ACC112 (cell line): ENCODE measurements around the gene FLNB.

ENCODE experiments used
- H2AFZ ChIP-seq: fragments of 200-600 bp; sonication (generic); one replicate; pipeline ENCODE4 v1.6.0; 2017; ENCODE audit warnings: antibody characterized with exemption, low read length; ENCODE audit not compliant: unreplicated experiment
- H3K27ac ChIP-seq: fragments of 200-600 bp; sonication (generic); 2 replicates; pipeline ENCODE4 v1.5.1; 2014; ENCODE audit warnings: low read depth, mild to moderate bottlenecking, antibody characterized with exemption, low read length, moderate library complexity
- H3K27me3 ChIP-seq: fragments of 200-600 bp; sonication (generic); 2 replicates; pipeline ENCODE4 v1.6.1; 2014; ENCODE audit warnings: mild to moderate bottlenecking, antibody characterized with exemption, low read length, moderate library complexity, mixed read lengths; ENCODE audit not compliant: insufficient read depth
- H3K36me3 ChIP-seq: fragments of 200-600 bp; sonication (generic); 2 replicates; pipeline ENCODE4 v1.6.1; 2016; ENCODE audit warnings: mild to moderate bottlenecking, antibody characterized with exemption, low read length, moderate library complexity, mixed read lengths; ENCODE audit not compliant: insufficient read depth
- H3K4me1 ChIP-seq: fragments of 200-600 bp; sonication (generic); one replicate; pipeline ENCODE4 v1.6.1; 2016; ENCODE audit warnings: low read length, mixed read lengths; ENCODE audit not compliant: insufficient read depth, unreplicated experiment, control insufficient read depth
- H3K4me3 ChIP-seq: fragments of 200-600 bp; sonication (generic); 2 replicates; pipeline ENCODE4 v1.5.1; 2014; ENCODE audit warnings: mild to moderate bottlenecking, low read depth, low read length
- H3K79me2 ChIP-seq: fragments of 200-600 bp; sonication (generic); one replicate; pipeline ENCODE4 v1.6.0; 2016; ENCODE audit warnings: low read length; ENCODE audit not compliant: control insufficient read depth, unreplicated experiment, insufficient read depth

The FLNB gene

DNA sequence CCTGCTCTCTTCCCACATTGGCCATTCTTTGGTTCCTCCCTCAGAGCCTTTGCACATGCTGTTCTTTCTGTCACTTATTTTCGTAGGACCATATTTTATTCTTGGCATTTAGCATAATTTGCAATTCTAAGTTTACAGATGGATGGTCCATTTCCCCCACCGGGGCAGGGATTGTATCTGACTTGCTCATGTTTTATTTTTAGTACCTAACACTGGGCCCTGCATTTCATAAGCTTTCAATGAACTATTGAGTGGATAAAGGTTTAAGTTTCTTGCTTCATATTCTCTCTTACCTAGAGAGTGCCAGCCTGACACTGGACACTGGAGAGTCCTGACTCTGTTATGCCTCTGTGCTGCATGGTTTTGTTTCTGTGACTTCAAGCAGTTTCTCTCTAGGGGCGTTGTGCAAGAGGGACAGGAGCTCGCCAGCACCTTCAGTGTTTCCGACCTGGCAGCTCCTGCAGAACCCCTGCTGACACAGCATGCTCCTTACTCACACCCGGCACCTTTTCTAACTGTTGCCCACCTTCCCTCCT lies 87.4 kb downstream of the FLNB start:
- Histone ChIP-seq H3K4me1 (peaks cover 4% of the 10 kb centered on the region), H2AFZ (no peak overlapping the region), H3K27me3 (no peaks in the 10 kb centered on the region), H3K4me3 (no peak overlapping the region), H3K79me2 (peaks cover 4% of the 10 kb centered on the region), H3K36me3 (peaks cover 7% of the 10 kb centered on the region; the same call in 1 of the 2 replicates), H3K27ac (no peak overlapping the region)

DNA sequence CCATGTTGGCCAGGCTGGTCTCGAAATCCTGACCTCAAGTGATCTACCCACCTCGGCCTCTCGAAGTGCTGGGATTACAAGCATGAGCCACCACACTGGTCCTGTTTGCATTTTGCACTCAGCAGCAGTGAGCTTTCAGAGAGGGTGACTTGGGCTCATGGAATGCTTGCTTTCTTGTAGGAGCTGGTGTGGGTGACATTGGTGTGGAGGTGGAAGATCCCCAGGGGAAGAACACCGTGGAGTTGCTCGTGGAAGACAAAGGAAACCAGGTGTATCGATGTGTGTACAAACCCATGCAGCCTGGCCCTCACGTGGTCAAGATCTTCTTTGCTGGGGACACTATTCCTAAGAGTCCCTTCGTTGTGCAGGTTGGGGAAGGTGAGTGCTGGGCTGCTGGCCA lies 90.3 kb downstream of the FLNB start:
- Histone ChIP-seq H3K4me3 (no peak overlapping the region), H2AFZ (no peak overlapping the region), H3K27me3 (no peaks in the 10 kb centered on the region), H3K4me1 (peaks cover 3% of the 10 kb centered on the region), H3K27ac (no peak overlapping the region), H3K79me2 (peaks cover 4% of the 10 kb centered on the region), H3K36me3 (peaks cover 22% of the 10 kb centered on the region; the same call in 1 of the 2 replicates)

DNA sequence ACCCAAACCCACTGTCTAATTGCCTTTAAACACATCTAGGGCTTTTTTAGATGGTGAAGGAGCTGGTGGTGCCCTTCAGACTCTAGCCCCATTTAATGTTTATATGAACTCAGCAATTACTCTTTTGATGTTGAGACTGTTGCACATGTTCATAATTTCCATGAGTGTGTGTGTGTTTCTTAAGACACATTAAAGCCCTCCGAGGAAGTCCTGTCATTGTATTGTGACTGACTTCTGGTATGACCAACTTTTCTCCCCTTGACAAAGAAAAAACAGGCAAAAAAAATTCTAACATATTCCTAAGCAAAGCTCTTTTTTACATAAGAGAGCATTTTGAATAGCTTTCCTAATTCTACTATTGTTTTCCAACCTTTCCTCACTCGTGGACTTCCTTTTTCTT lies 91.6 kb downstream of the FLNB start:
- peaks cover 4% of the 10 kb centered on the region for H3K79me2 ChIP-seq
- H3K27me3 ChIP-seq: no peaks in the 10 kb centered on the region
- no peaks in the 10 kb centered on the region for H3K4me1 ChIP-seq
- peaks cover 25% of the 10 kb centered on the region; the same call in 1 of the 2 replicates for H3K36me3 ChIP-seq
- H2AFZ ChIP-seq: no peak overlapping the region
- no peak overlapping the region for H3K4me3 ChIP-seq
- no peak overlapping the region for H3K27ac ChIP-seq

DNA sequence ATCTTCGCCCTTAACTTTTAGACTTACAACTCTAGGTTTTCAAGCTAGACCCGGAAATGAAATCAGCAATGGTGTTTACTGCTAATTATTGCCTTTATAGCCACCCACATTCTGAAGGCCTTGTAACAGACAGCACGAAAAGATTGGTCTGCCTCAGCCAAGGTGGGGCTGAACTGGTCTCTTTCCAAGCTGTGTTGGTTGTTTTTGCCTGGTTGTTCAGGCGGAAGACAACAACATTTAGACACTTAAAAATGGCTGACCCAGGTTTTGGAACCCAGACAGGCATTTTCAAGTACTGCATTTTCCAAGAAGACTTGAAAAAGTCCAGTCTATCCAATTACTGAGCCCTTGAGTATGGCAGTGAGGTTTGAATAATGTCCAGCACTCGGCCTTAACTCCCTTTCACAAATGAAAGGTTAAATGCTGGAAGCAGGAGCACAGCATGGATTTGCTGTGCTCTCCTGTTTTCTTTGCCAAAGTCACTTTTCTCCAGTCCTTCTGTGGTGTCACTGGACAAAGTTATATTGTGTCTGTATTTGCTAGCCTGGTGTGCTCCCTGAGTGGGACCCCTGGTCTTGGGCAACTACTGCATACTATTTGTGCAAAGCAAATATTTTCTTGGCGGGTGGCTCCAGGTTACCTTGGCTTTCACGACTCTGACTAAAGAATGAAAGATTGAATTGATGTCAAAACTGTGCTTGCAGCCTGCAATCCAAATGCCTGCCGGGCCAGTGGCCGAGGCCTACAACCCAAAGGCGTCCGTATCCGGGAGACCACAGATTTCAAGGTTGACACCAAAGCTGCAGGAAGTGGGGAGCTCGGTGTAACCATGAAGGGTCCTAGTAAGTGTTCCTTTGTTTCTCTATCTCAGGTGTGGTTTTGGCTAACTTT lies 93.5 kb downstream of the FLNB start:
- H3K36me3 ChIP-seq: peaks cover 36% of the 10 kb centered on the region; the same call in 1 of the 2 replicates
- no peaks in the 10 kb centered on the region for H3K27me3 ChIP-seq
- no peaks in the 10 kb centered on the region for H3K4me1 ChIP-seq

DNA sequence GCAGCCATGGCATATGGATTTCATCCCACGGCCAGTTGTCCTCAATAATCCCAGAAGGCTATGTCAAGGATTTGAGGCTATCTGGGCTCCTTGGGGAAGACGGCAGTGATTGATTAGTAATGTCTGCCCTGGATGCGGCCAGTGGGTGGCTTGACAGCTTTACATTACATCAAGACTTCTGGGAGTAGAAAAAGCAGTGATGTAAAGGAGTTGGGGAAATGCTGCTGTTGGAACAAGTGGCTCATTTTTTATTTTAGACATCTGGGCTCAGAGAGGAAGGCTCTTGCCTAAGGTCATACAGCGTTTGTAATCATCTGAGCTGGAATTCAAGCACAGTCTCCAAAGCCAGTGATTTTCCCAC lies 94.1 kb downstream of the FLNB start:
- Histone ChIP-seq H3K4me3 (no peak overlapping the region), H2AFZ (no peak overlapping the region), H3K36me3 (peaks cover 36% of the 10 kb centered on the region; the same call in 1 of the 2 replicates), H3K27ac (no peak overlapping the region), H3K27me3 (no peaks in the 10 kb centered on the region), H3K4me1 (no peaks in the 10 kb centered on the region), H3K79me2 (no peaks in the 10 kb centered on the region)

More for the DNA sequence above, 93.5 kb downstream of the FLNB start:
- H3K27ac ChIP-seq: no peak overlapping the region
- no peak overlapping the region for H3K4me3 ChIP-seq
- no peak overlapping the region for H2AFZ ChIP-seq
- H3K79me2 ChIP-seq: no peaks in the 10 kb centered on the region

DNA sequence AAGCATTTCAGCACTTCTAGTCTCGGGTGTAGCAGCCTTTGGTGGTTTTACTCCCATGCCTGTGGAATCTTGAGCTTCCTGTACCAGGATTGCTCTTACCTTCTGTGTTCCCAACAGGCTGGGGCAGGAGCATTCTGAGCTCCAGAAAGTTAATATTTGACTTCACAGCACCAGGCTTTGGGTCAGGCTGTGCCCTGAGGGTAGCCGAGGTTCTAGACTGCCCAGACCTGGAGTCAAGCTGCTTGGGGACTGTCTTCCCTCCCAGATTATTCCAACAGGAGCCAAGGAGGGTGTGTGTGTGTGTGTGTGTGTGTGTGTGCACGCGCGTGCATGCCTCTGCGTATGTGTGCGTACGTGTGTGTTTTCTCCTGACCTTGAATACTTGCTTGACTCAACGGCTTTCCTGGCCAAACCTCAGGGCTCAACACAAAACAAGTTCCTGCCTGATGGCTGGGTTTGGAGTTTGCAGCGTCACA lies 94.8 kb downstream of the FLNB start:
- Histone ChIP-seq H3K4me3 (no peak overlapping the region), H3K79me2 (no peaks in the 10 kb centered on the region), H3K27ac (no peak overlapping the region), H2AFZ (no peak overlapping the region), H3K4me1 (no peaks in the 10 kb centered on the region), H3K27me3 (no peaks in the 10 kb centered on the region), H3K36me3 (peaks cover 36% of the 10 kb centered on the region; the same call in 1 of the 2 replicates)

DNA sequence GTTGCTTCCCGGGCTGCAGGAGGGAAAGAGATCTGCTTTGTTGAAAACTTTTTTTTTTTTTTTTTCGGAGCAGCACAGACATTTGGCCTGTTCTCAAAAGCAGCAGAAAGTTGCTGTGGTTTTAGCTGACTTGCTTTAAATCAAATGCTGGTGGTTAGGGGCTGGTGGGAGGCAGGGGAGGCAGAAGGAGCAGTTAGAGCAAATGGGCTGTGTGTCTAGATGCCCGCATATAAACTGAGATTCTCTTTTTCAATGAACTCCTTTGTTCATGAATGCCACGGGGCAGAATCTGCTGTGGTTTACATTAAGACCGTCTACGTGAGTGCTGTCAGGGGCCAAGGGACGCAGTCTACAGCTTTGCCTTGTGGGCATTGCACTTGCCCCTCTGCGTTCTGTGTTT lies 95.9 kb downstream of the FLNB start:
- no peaks in the 10 kb centered on the region for H3K27me3 ChIP-seq
- no peak overlapping the region for H3K27ac ChIP-seq
- peaks cover 44% of the 10 kb centered on the region for H3K36me3 ChIP-seq
- H3K4me1 ChIP-seq: no peaks in the 10 kb centered on the region
- no peaks in the 10 kb centered on the region for H3K79me2 ChIP-seq
- no peak overlapping the region for H3K4me3 ChIP-seq
- no peak overlapping the region for H2AFZ ChIP-seq

DNA sequence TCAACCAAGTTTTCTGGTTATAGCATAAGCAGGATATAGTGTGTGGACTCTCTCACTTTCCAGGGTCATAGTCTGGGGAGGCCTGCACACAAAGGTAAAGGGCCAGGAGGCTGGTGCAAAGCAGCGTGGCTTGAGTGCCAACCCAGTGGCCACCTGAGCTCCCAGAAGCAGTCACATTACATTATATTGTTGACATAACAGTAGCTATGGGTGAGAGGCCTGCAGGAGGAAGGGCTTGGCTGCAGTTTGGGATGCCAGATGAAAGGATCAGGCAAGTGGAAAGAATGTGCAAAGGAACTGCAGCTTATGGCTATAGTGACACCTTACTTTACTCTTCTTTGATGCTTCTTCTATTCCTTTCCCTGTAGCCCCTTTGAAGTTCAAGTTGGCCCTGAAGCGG lies 96.5 kb downstream of the FLNB start:
- peaks cover 47% of the 10 kb centered on the region for H3K36me3 ChIP-seq
- no peak overlapping the region for H3K27ac ChIP-seq
- no peak overlapping the region for H3K4me3 ChIP-seq
- H2AFZ ChIP-seq: no peak overlapping the region
- H3K4me1 ChIP-seq: no peaks in the 10 kb centered on the region
- H3K27me3 ChIP-seq: no peaks in the 10 kb centered on the region
- H3K79me2 ChIP-seq: no peaks in the 10 kb centered on the region

DNA sequence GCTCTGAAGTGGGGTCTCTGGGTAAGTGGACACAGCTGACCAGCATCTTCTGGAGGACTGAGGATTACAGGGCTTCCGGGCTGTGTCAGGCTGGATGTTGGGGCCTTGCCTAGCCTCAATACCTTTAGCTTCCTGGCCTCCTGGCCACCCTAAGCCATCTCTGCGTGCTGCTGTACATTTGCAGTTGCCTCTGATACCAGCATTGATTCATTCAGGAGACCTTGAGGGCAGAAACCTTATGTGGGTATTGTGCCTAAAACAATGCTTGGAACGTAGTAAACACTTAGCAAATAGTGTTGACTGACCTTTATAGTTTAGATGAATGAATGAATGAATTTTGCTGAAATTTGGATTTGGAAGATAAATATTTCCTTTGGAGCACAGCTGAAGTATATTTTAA lies 97.0 kb downstream of the FLNB start:
- H3K27ac ChIP-seq: no peak overlapping the region
- H2AFZ ChIP-seq: no peak overlapping the region
- H3K27me3 ChIP-seq: no peaks in the 10 kb centered on the region
- no peaks in the 10 kb centered on the region for H3K4me1 ChIP-seq
- H3K4me3 ChIP-seq: no peak overlapping the region
- H3K36me3 ChIP-seq: peaks cover 47% of the 10 kb centered on the region
- no peaks in the 10 kb centered on the region for H3K79me2 ChIP-seq

DNA sequence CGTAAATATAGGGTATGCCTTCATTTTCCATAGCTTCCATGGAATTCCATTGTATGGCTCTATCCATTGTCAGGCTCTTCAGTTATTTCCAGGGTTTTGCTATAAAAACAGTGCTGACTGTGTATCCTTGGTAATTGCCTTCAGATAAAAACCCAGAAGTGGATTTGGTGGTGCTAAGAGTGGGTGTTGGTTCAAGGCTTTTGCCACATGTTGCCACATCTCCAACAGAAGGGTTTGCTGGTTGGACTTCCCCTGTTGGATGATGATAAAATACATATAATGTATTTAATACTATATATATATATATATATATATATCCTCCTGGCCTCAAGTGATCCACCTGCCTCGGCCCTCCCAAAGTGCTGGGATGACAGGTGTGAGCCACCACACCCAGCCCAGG lies 97.8 kb downstream of the FLNB start:
- Histone ChIP-seq H3K4me1 (no peaks in the 10 kb centered on the region), H3K36me3 (peaks cover 52% of the 10 kb centered on the region), H2AFZ (no peak overlapping the region), H3K27ac (no peak overlapping the region), H3K79me2 (no peaks in the 10 kb centered on the region), H3K4me3 (no peak overlapping the region), H3K27me3 (no peaks in the 10 kb centered on the region)

DNA sequence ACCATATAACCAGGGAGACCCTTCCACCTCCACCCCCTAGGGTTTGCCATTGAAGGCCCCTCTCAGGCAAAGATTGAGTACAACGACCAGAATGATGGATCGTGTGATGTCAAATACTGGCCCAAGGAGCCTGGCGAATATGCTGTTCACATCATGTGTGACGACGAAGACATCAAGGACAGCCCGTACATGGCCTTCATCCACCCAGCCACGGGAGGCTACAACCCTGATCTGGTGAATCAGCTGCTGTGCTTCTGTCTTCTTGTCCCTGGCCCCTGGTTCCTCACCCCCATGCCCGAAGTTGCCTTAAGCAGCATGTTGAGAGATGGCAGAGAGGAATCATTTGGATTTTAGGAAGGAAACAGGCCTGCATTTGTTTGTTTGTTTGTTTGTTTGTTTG lies 98.4 kb downstream of the FLNB start:
- Histone ChIP-seq H2AFZ (no peak overlapping the region), H3K36me3 (peaks cover 53% of the 10 kb centered on the region), H3K79me2 (no peaks in the 10 kb centered on the region), H3K4me3 (no peak overlapping the region), H3K4me1 (no peaks in the 10 kb centered on the region), H3K27ac (no peak overlapping the region), H3K27me3 (no peaks in the 10 kb centered on the region)
